Measurements from ENCODE around the gene TMEM253. TPM values are rescaled to one million over a fixed set of nuclear protein-coding genes. Genes with fewer than 3 reads are reported as not detected.

TMEM253 gene
- polyA plus RNA-seq, 4 donors: 57.9 to 245 (median 101) TPM

DNA sequence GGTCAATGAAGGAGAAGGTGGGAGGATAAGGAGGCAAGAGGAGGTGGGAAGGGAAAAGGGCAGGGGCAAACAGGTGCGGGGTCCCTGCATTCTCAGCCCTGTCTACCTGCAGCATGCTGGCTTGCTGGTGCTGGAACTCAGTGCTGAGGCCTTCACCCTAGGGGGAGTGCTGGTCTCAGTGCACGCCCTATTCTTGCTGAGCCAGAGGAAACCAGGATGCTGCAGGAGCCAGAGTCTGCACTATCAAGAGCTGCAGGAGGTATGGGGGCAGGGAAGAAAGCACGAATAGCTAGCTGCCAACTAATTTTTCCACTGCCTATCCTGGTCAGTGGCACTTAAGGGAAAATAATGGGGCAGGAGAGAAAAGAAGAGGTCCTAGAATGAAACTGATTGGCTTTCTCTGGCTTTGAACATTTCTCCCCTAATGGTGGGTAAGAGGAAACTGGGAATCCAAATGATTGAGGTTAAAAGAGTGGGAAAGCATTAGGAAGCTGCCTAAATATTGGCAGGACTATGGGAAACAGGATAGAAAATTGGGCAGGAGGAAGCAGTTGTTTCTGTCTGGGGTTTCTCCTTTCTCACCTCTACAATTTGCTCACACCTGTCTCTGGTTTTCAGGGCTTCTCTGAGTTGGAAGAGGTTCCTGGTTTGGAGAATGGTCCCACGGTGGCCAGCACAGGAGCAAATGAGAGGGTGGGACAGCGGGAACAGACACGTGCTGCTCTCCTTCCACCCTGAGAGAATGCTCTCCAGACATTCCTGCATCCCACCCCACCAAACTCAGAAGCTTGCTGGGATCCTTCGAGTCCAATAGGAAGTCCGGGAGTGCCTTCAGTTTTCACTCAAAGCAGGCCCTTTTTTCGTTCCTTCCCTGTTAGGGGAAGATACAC is 1.9 kb downstream of the TMEM253 start:
- Histone ChIP-seq H3K4me1 (ENCODE audit: control insufficient read depth in 3 of 3, insufficient read depth in 2 of 3, low read depth in 1 of 3, low read length in 2 of 3) (peaks cover 4 to 72% (median 6%) of the 10 kb centered on the region in 3 donors), H3K27ac (ENCODE audit: low read depth in 1 of 3, low read length in 2 of 3) (peak overlapping the region; percentile 98 to 99 (median 98)), H3K27me3 (ENCODE audit: control insufficient read depth in 3 of 3, insufficient read depth in 3 of 3, low read length in 3 of 3) (no peaks in the 10 kb centered on the region), H3K4me3 (ENCODE audit: low read depth in 1 of 3, low read length in 3 of 3) (peak overlapping the region in 2 of 3 donors; percentile 63 to 70), H3K36me3 (ENCODE audit: control insufficient read depth in 3 of 3, insufficient read depth in 2 of 3, low read depth in 1 of 3, low read length in 3 of 3) (peaks cover 0 to 3% (median 0%) of the 10 kb centered on the region in 3 donors), H3K9me3 (ENCODE audit: control insufficient read depth in 2 of 2, insufficient read depth in 1 of 2, low read depth in 1 of 2, low read length in 1 of 2) (no peaks in the 10 kb centered on the region)
- DNase-seq: peak; percentile 72 to 80
- no peak for FAIRE-seq
- 6 to 17% (median 17%) methylated on average over 9 of the region's 9 CpGs for WGBS, 3 donors

DNA sequence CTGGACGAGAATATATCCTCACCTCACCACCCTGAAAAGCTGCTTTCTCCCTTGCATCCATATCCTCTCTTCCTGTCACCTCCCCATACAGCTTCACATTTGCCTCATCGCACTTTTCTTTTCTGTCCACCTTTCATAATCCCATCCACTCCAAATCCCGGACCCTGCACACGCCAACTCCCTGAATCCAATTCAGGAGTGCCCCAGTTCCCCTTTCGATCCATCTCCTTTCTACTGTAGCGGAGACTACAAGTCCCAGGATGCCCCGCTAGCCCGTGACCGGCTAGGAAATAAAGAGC is 2.5 kb downstream of the TMEM253 start:
- DNase-seq (no peak), FAIRE-seq (no peak)
- Histone ChIP-seq H3K36me3 (ENCODE audit: control insufficient read depth in 3 of 3, insufficient read depth in 2 of 3, low read depth in 1 of 3, low read length in 3 of 3) (peaks cover 0 to 3% (median 0%) of the 10 kb centered on the region in 3 donors), H3K4me3 (ENCODE audit: low read depth in 1 of 3, low read length in 3 of 3) (peak overlapping the region in 2 of 3 donors; percentile 63 to 70), H3K9me3 (ENCODE audit: control insufficient read depth in 2 of 2, insufficient read depth in 1 of 2, low read depth in 1 of 2, low read length in 1 of 2) (no peaks in the 10 kb centered on the region), H3K27me3 (ENCODE audit: control insufficient read depth in 3 of 3, insufficient read depth in 3 of 3, low read length in 3 of 3) (no peaks in the 10 kb centered on the region), H3K4me1 (ENCODE audit: control insufficient read depth in 3 of 3, insufficient read depth in 2 of 3, low read depth in 1 of 3, low read length in 2 of 3) (peaks cover 4 to 72% (median 6%) of the 10 kb centered on the region in 3 donors), H3K27ac (ENCODE audit: low read depth in 1 of 3, low read length in 2 of 3) (peak overlapping the region; percentile 98 to 99 (median 98))
- WGBS, 3 donors: 0% methylated on average over 9 of the region's 9 CpGs

DNA sequence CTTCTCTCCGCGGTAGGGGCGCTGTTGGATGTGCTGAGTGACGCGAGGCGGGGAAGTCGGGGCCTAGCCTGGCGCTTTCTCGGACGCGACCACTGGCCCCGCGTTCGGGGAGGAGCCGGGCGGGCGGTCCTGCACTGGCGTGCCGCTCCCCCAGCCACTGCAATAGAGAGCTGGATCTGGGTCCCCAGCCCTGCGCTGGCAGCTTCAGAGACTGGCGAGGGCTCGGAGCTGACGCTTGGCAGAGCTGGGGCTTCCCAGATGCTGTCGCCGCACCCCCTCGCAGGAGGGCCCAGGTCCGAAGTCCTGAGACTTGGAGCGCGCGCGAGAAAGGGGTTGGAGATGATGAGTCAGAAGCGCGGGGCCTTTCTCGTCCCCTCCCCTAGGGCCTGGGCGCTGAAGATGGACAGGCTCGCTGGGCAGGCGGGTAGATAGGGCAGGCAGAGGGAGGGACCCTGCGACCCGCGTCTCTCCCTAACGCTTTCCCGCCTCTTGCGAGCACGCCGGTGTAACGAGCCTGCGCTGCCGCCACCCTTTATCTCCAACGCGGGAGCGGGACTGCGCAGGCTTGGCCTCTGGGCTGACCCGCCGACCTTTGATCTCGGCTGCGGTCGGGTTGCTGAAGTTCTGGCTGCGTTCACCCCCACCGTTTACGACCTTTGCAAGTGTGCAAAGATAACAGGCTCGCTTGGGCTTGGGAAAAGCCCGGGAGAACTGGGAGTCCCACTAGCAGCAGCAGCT is 3.0 kb downstream of the TMEM253 start:
- H3K36me3 ChIP-seq (ENCODE audit: control insufficient read depth in 3 of 3, insufficient read depth in 2 of 3, low read depth in 1 of 3, low read length in 3 of 3): peaks cover 0 to 3% (median 0%) of the 10 kb centered on the region in 3 donors
- 0% methylated on average over 55 to 62 of the region's 62 CpGs for WGBS, 3 donors
- H3K9me3 ChIP-seq (ENCODE audit: control insufficient read depth in 2 of 2, insufficient read depth in 1 of 2, low read depth in 1 of 2, low read length in 1 of 2): no peaks in the 10 kb centered on the region
- H3K27ac ChIP-seq (ENCODE audit: low read depth in 1 of 3, low read length in 2 of 3): peak overlapping the region; percentile 98 to 99 (median 98)
- FAIRE-seq: no peak
- peaks cover 4 to 72% (median 6%) of the 10 kb centered on the region in 3 donors for H3K4me1 ChIP-seq (ENCODE audit: control insufficient read depth in 3 of 3, insufficient read depth in 2 of 3, low read depth in 1 of 3, low read length in 2 of 3)
- peak overlapping the region; percentile 17 to 70 (median 63) for H3K4me3 ChIP-seq (ENCODE audit: low read depth in 1 of 3, low read length in 3 of 3)
- no peaks in the 10 kb centered on the region for H3K27me3 ChIP-seq (ENCODE audit: control insufficient read depth in 3 of 3, insufficient read depth in 3 of 3, low read length in 3 of 3)
- DNase-seq: peak; percentile 98 to 99

DNA sequence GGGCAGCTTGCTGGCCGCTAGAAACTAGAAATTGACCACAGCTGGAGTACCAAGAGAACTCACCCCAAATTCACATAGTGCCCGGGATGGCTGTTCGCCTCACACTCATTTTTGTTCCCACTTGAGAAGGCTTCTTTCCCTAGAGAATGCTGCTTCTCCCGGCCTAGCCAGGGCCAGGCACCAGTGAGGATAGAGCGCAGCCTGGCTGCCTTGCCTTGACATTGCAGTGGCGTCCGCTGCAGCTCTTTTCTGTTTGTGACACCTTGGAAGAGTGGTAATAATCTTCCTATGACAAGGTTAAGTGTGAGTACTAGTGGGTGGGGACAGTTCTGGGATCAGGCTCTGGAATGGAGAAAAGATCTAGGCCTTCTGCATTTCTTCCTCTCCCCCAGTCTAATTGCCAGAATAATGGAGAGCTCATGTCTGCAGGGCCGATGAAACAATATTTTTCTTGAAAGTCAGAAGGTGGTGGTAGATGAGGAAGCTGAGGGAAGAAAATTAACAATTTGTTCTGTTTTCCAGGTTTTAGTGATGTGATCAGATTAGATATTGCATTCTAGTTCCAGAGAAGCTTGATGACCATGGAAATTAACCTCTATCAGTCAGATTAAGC is 3.7 kb downstream of the TMEM253 start:
- Histone ChIP-seq H3K27me3 (ENCODE audit: control insufficient read depth in 3 of 3, insufficient read depth in 3 of 3, low read length in 3 of 3) (no peaks in the 10 kb centered on the region), H3K4me3 (ENCODE audit: low read depth in 1 of 3, low read length in 3 of 3) (peak overlapping the region; percentile 17 to 70 (median 63)), H3K4me1 (ENCODE audit: control insufficient read depth in 3 of 3, insufficient read depth in 2 of 3, low read depth in 1 of 3, low read length in 2 of 3) (peaks cover 4 to 67% (median 6%) of the 10 kb centered on the region in 3 donors), H3K36me3 (ENCODE audit: control insufficient read depth in 3 of 3, insufficient read depth in 2 of 3, low read depth in 1 of 3, low read length in 3 of 3) (peaks cover 0 to 3% (median 0%) of the 10 kb centered on the region in 3 donors), H3K27ac (ENCODE audit: low read depth in 1 of 3, low read length in 2 of 3) (peak overlapping the region; percentile 98 to 99 (median 98)), H3K9me3 (ENCODE audit: control insufficient read depth in 2 of 2, insufficient read depth in 1 of 2, low read depth in 1 of 2, low read length in 1 of 2) (no peaks in the 10 kb centered on the region)
- 3 to 6% (median 3%) methylated on average over 8 of the region's 8 CpGs for WGBS, 3 donors
- FAIRE-seq (no peak), DNase-seq (peak; percentile 89 to 94)

DNA sequence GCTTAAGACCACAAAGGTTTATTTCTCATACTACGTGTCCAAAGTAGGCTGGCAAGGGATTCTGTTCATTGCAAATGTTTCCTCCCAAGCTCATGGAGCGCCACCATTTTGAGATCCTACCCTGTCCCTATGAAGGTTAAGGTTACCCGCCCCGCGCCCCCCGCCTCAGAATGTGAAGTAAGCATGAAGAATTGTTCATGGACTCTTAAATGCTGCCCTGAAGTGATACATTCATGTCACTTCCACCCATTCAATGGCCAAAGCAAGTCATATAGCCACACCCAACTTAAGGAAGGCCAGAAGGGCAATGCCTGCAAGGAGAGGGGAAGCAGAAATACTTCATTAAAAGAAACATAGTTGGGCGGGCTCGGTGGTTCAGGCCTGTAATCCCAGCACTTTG is 4.2 kb downstream of the TMEM253 start:
- peak overlapping the region; percentile 98 to 99 (median 98) for H3K27ac ChIP-seq (ENCODE audit: low read depth in 1 of 3, low read length in 2 of 3)
- WGBS, 3 donors: 74 to 78% (median 77%) methylated on average over 8 of the region's 8 CpGs
- no peak for FAIRE-seq
- H3K27me3 ChIP-seq (ENCODE audit: control insufficient read depth in 3 of 3, insufficient read depth in 3 of 3, low read length in 3 of 3): no peaks in the 10 kb centered on the region
- H3K9me3 ChIP-seq (ENCODE audit: control insufficient read depth in 2 of 2, insufficient read depth in 1 of 2, low read depth in 1 of 2, low read length in 1 of 2): no peaks in the 10 kb centered on the region
- peaks cover 0 to 3% (median 0%) of the 10 kb centered on the region in 3 donors for H3K36me3 ChIP-seq (ENCODE audit: control insufficient read depth in 3 of 3, insufficient read depth in 2 of 3, low read depth in 1 of 3, low read length in 3 of 3)
- H3K4me3 ChIP-seq (ENCODE audit: low read depth in 1 of 3, low read length in 3 of 3): no peak overlapping the region
- H3K4me1 ChIP-seq (ENCODE audit: control insufficient read depth in 3 of 3, insufficient read depth in 2 of 3, low read depth in 1 of 3, low read length in 2 of 3): peaks cover 4 to 65% (median 6%) of the 10 kb centered on the region in 3 donors
- peak; percentile 15 to 55 for DNase-seq

DNA sequence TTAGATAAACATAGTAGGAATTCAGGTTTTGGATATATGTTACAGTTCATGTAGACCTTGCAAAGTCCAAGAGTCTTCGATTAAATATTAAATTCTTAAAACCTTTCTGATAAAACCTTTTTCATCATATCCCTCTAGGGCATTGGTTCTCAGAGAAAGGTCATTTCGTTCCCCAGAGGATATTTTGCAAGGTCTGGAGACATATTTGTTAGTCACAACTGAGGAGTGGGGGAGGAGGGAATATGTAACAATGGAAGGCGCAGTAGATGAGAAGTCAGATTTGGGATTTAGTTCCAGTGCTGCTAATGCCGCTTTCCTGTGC is 5.3 kb downstream of the TMEM253 start:
- Histone ChIP-seq H3K4me1 (ENCODE audit: control insufficient read depth in 3 of 3, insufficient read depth in 2 of 3, low read depth in 1 of 3, low read length in 2 of 3) (peaks cover 4 to 56% (median 6%) of the 10 kb centered on the region in 3 donors), H3K4me3 (ENCODE audit: low read depth in 1 of 3, low read length in 3 of 3) (no peak overlapping the region), H3K27me3 (ENCODE audit: control insufficient read depth in 3 of 3, insufficient read depth in 3 of 3, low read length in 3 of 3) (no peaks in the 10 kb centered on the region), H3K27ac (ENCODE audit: low read depth in 1 of 3, low read length in 2 of 3) (peak overlapping the region in 2 of 3 donors; percentile 70 to 98), H3K9me3 (ENCODE audit: control insufficient read depth in 2 of 2, insufficient read depth in 1 of 2, low read depth in 1 of 2, low read length in 1 of 2) (no peaks in the 10 kb centered on the region), H3K36me3 (ENCODE audit: control insufficient read depth in 3 of 3, insufficient read depth in 2 of 3, low read depth in 1 of 3, low read length in 3 of 3) (peaks cover 0 to 3% (median 0%) of the 10 kb centered on the region in 3 donors)
- WGBS, 3 donors: 53 to 66% (median 56%) methylated on average over 4 of the region's 4 CpGs
- no peak for DNase-seq
- FAIRE-seq: no peak

DNA sequence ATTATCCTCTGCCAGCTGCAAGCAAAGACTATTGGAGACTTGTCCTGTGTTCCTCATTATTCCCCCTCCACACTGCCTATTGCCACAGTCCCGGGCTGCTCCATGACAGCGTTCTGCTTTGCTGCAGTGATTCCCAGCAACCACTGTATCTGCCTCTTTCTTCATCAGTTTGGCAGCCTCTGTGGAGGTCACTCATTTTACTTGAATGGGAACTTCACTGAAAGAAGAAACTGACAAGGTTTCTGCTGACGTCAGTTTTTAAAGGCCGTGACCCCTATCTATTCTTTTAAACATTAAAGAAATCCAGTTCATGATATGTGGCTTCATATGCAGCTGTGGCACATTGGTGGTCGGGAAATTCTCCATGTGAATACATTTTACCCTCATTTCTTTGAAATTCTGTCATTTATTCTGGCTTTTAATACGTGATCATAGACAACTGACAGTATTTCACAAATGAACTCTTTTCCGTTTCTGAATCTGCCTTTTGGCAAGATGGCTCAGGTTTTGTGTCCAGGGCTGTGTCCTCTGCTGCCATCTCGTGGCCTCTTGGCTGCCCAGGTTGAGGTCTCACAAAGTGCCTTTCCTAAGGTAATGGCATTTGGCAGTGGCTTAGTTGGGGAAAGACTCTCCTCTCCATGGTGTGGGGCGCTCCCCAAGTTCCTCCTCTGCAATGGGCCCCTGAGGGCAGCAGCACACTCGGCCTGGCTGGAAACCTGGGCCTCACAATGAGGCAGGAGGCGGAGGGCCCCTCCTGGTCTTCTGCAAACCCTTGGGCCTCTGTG is 5.8 kb downstream of the TMEM253 start:
- Histone ChIP-seq H3K4me1 (ENCODE audit: control insufficient read depth in 3 of 3, insufficient read depth in 2 of 3, low read depth in 1 of 3, low read length in 2 of 3) (peaks cover 4 to 51% (median 6%) of the 10 kb centered on the region in 3 donors), H3K27ac (ENCODE audit: low read depth in 1 of 3, low read length in 2 of 3) (peak overlapping the region in 2 of 3 donors; percentile 70 to 98), H3K4me3 (ENCODE audit: low read depth in 1 of 3, low read length in 3 of 3) (no peak overlapping the region), H3K36me3 (ENCODE audit: control insufficient read depth in 3 of 3, insufficient read depth in 2 of 3, low read depth in 1 of 3, low read length in 3 of 3) (peaks cover 0 to 3% (median 0%) of the 10 kb centered on the region in 3 donors), H3K27me3 (ENCODE audit: control insufficient read depth in 3 of 3, insufficient read depth in 3 of 3, low read length in 3 of 3) (no peaks in the 10 kb centered on the region), H3K9me3 (ENCODE audit: control insufficient read depth in 2 of 2, insufficient read depth in 1 of 2, low read depth in 1 of 2, low read length in 1 of 2) (no peaks in the 10 kb centered on the region)
- DNase-seq: peak; percentile 85 to 90
- FAIRE-seq: no peak
- 13 to 23% (median 21%) methylated on average over 11 of the region's 11 CpGs for WGBS, 3 donors

All from small intestine (tissue), 7 donors.